Lung (tissue), 12 donors: ENCODE measurements around the gene ACADSB. TPM values are rescaled to one million over a fixed set of nuclear protein-coding genes. Genes with fewer than 3 reads are reported as not detected.

Source experiments
- ATAC-seq: fragments of 200-7000 bp; cut with Tn5 transposase; one replicate; pipeline ENCODE4 v1.9.1; 2020; ENCODE audit warnings: moderate number of reproducible peaks; ENCODE audit not compliant: insufficient read depth, low FRiP score
- DNase-seq, 3 donors: peaks; one replicate each; pipeline ENCODE4 v3.0.0-alpha.2; 2013 to 2017
- H3K27ac ChIP-seq, 2 donors: one replicate each; pipeline ENCODE4 v1.5.1; 2013; ENCODE audit warnings: mild to moderate bottlenecking in 2 of 2, moderate library complexity in 2 of 2, control low read depth in 1 of 2, inconsistent platforms in 1 of 2, low read depth in 1 of 2, low read length in 1 of 2
- H3K27me3 ChIP-seq, 3 donors: one replicate each; pipeline ENCODE4 v1.5.1; 2013; ENCODE audit warnings: low read length in 2 of 3; ENCODE audit not compliant: control insufficient read depth in 3 of 3, insufficient read depth in 3 of 3
- H3K36me3 ChIP-seq, 4 donors: one replicate each; pipeline ENCODE4 v1.5.1; 2013; ENCODE audit warnings: low read length in 4 of 4, mild to moderate bottlenecking in 1 of 4, moderate library complexity in 1 of 4; ENCODE audit not compliant: control insufficient read depth in 4 of 4, insufficient read depth in 4 of 4
- H3K4me1 ChIP-seq, 5 donors: one replicate each; pipeline ENCODE4 v1.5.1; 2013; ENCODE audit warnings: low read length in 5 of 5, mild to moderate bottlenecking in 2 of 5, moderate library complexity in 1 of 5; ENCODE audit not compliant: control insufficient read depth in 5 of 5, insufficient read depth in 5 of 5
- H3K4me3 ChIP-seq: one replicate; pipeline ENCODE4 v1.5.1; 2013; ENCODE audit warnings: mild to moderate bottlenecking, control low read depth, moderate library complexity
- H3K9ac ChIP-seq, 2 donors: one replicate each; pipeline ENCODE4 v1.5.1; 2013; ENCODE audit warnings: low read length in 2 of 2, control low read depth in 1 of 2; ENCODE audit not compliant: insufficient read depth in 1 of 2
- H3K9me3 ChIP-seq, 4 donors: one replicate each; pipeline ENCODE4 v1.5.1; 2013; ENCODE audit warnings: low read length in 3 of 4, mild to moderate bottlenecking in 1 of 4, moderate library complexity in 1 of 4; ENCODE audit not compliant: control insufficient read depth in 4 of 4, insufficient read depth in 3 of 4
- WGBS, 2 donors: extraction: QIAGEN DNeasy Blood & Tissue Kit; methylation state at CpG; one replicate each; pipeline ENCODE4 v1.1.7; 2013; 5-methylcytosine and 5-hydroxymethylcytosine counted together
- polyA plus RNA-seq, 2 donors: library from polyadenylated mRNA; stranded (reverse); fragments of 200-250 nt; gene quantifications; one replicate each; pipeline ENCODE4 v1.2.1, GENCODE V29; 2013
- total RNA-seq, 2 donors: library from RNA; depleted of rRNA in 1 of 2; stranded (reverse); fragments of >200 nt in 1 of 2; gene quantifications; one replicate each; pipeline ENCODE4 v1.2.1, GENCODE V29; 2014 to 2021
- TF ChIP-seq, protein P1 (sequence below): IDR thresholded peaks from 2 replicates; pipeline ENCODE4 v1.5.1; 2012; ENCODE audit warnings: mild to moderate bottlenecking; ENCODE audit errors: control extremely low read depth, extremely low read depth
- donor health status: control.
- donor health status: control.
- donor health status: Bipolar disorder and iron deficiency.
- donor health status: healthy.
- donor health status: DM: yes; HTN: yes; CAD: no.

ACADSB gene
- total and polyA plus RNA-seq, 4 donors = 8.2 to 36.2 (median 14.9) TPM

DNA sequence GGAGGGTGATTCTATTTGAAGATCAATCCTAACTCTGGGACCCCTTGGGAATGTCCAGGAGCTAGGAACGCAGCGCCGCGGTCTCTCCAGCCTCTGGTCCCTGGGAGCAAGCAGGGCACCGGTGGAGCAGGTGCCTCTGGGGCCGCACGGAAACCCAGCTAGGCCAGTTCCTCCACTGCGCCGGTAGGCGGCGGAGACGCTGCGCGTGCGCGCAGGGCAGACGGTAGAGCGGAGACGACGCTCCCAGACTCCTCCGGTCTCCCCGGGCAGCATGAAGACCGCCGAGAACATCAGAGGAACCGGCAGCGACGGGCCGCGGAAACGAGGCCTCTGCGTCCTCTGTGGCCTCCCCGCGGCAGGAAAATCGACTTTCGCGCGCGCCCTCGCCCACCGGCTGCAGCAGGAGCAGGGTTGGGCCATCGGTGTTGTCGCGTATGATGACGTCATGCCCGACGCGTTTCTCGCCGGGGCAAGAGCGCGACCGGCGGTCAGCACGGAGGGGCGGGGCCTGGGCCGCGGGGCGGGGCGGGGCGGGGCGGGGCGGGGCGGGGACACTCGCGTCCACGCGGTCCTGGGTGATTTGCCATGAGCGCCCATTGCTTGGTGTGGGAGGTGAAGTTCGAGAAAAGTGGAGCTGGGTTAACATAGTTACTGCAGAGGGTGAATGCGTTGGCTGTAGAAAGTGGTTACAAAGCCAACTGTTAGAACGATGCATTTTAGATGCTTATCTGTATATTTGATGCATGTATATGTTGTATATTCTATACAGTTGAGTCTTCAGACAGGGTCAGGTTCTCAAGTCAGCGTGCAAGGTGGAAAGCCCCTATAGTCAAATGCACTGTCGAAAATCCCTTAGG lies 28.4 kb upstream of the ACADSB start, which contains the start of gene PSTK:
TSS of gene PSTK (plus strand) at position 193 of the 857 bp plus-strand sequence. CDS start at position 272, 79 bp downstream.
- H3K27me3 ChIP-seq = no peaks in the 10 kb centered on the region
- peak within 1 kb of the TSS; percentile 99 for H3K27ac ChIP-seq
- H3K9ac ChIP-seq = peak within 1 kb of the TSS; percentile 58 to 71
- no peaks in the 10 kb centered on the region for H3K9me3 ChIP-seq
- 1% methylated on average over 63 to 73 of the region's 73 CpGs for WGBS, 2 donors
- ATAC-seq = peak; percentile 99
- TF ChIP-seq, protein P1, sequence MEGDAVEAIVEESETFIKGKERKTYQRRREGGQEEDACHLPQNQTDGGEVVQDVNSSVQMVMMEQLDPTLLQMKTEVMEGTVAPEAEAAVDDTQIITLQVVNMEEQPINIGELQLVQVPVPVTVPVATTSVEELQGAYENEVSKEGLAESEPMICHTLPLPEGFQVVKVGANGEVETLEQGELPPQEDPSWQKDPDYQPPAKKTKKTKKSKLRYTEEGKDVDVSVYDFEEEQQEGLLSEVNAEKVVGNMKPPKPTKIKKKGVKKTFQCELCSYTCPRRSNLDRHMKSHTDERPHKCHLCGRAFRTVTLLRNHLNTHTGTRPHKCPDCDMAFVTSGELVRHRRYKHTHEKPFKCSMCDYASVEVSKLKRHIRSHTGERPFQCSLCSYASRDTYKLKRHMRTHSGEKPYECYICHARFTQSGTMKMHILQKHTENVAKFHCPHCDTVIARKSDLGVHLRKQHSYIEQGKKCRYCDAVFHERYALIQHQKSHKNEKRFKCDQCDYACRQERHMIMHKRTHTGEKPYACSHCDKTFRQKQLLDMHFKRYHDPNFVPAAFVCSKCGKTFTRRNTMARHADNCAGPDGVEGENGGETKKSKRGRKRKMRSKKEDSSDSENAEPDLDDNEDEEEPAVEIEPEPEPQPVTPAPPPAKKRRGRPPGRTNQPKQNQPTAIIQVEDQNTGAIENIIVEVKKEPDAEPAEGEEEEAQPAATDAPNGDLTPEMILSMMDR = peak; percentile 73
- H3K4me1 ChIP-seq = peaks cover 0 to 11% (median 3%) of the 10 kb centered on the region in 5 donors
- peaks cover 0 to 2% (median 0%) of the 10 kb centered on the region in 4 donors for H3K36me3 ChIP-seq
- peak within 1 kb of the TSS; percentile 90 for H3K4me3 ChIP-seq
- peak; percentile 95 to 96 (median 96) for DNase-seq

DNA sequence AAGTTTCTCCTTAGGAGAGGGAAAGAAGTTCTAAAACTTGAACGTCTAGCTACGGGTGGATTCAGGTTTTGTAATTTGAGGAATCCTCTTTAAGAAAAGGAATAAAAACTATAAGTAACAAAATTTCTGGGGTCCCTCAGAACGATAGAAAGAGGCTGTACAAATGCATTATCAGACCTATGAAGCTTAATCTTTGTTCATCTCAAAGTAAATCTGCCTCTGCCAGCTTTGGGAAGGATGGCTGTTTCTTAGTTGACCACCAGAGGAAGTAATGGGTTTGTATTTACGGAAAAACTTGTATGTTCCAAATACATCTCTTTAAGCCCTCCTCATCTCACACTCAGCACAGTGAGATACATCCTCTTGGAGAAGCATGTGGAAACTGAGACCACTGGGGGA lies 27.7 kb upstream of the ACADSB start:
- H3K27ac ChIP-seq = peak overlapping the region; percentile 16 to 24

DNA sequence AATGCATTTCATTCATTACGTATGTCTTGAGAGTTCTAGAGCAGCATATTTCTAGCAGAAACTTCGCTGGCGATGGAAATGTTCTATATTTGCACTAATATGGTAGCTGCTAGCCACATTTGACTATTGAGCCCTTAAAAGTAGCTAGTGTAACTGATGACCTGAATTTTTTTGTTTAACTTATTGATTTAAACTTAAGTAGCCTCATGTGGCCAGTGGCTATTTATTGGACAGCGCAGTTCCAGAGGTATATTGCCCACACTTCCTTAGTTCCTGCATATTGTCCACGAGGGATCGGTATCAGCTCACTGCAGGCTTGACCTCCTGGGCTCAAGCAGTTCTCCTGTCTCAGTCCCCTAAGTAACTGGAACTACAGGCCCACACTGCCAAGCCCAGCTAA lies 24.9 kb upstream of the ACADSB start:
- H3K27ac ChIP-seq = no peak overlapping the region
- H3K4me3 ChIP-seq = no peak overlapping the region
- 96 to 97% methylated on average over 6 of the region's 6 CpGs for WGBS, 2 donors
- TF ChIP-seq, protein P1 = no peak
- no peaks in the 10 kb centered on the region for H3K27me3 ChIP-seq
- no peak for DNase-seq
- peaks cover 0 to 11% (median 3%) of the 10 kb centered on the region in 5 donors for H3K4me1 ChIP-seq
- H3K36me3 ChIP-seq = peaks cover 0 to 4% (median under 1%) of the 10 kb centered on the region in 4 donors
- no peak overlapping the region for H3K9ac ChIP-seq
- H3K9me3 ChIP-seq = no peaks in the 10 kb centered on the region
- no peak for ATAC-seq

More for the DNA sequence above, 27.7 kb upstream of the ACADSB start:
- 19 to 26% methylated on average over 4 of the region's 4 CpGs for WGBS, 2 donors
- TF ChIP-seq, protein P1 = no peak
- ATAC-seq = no peak
- no peak overlapping the region for H3K4me3 ChIP-seq
- H3K36me3 ChIP-seq = peaks cover 0 to 2% (median 0%) of the 10 kb centered on the region in 4 donors
- peak; percentile 41 to 75 (median 68) for DNase-seq
- peaks cover 0 to 11% (median 3%) of the 10 kb centered on the region in 5 donors for H3K4me1 ChIP-seq
- H3K27me3 ChIP-seq = no peaks in the 10 kb centered on the region
- H3K9me3 ChIP-seq = no peaks in the 10 kb centered on the region
- peak overlapping the region in 1 of 2 donors; percentile 42 for H3K9ac ChIP-seq
